Measurements from ENCODE around the gene TMEM255B.

Gene TMEM255B

GRCh38 chr13:113728571-113729054 lies 30.4 kb upstream of the TMEM255B start:
- Histone ChIP-seq H3K4me2 (no peak overlapping the region), H4K20me1 (peaks cover 19% of the 10 kb centered on the region; the same call in 1 of the 2 replicates), H3K27me3 (peaks cover 61% of the 10 kb centered on the region), H3K4me3 (no peak overlapping the region), H3K9ac (no peak overlapping the region), H3K9me3 (peaks cover 26% of the 10 kb centered on the region), H3K27ac (no peak overlapping the region), H3K36me3 (no peaks in the 10 kb centered on the region), H3K4me1 (peaks cover 25% of the 10 kb centered on the region)
- TF ChIP-seq Cebpa-rat (IDR thresholded peaks at IDR 0.05) = no peak

DNA sequence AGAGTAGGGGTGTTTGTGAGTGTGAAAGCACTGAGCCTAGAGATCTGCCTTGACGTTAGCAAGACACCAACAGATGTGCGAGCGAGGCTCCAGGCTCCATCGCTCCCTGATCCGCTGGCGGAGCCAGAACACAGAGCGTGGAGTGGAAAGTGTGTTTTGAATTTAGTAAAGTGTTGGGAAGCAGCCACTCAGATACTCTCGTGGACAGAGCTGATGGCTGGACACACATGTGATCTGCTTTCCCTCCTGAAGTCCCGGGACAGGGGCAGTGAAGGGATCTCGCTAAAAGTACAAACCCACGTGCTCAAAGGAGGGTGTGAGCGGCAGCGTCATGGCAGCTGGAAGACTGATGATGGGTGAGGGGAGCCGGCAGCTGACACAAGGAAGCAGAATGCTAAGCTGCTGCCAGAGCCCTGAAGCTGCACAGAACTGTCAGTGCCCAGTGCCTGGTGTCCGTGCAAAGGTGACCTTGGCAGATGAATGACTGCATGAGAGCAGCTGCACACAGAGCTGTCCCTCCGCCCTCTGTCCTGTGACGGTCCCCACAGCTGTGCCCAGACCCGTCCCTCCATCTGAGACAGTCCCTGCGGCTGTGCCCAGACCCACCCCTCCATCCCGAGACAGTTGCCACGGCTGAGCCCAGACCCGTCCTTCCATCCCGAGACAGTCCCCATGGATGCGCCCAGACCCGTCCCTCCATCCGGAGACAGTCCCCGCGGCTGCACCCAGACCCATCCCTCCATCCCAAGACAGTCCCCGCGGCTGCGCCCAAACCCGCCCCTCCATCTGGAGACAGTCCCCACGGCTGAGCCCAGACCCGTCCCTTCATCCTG lies 29.6 kb upstream of the TMEM255B start:
- Histone ChIP-seq H3K27me3 (peaks cover 61% of the 10 kb centered on the region), H3K9ac (no peak overlapping the region), H3K4me2 (no peak overlapping the region), H3K4me1 (peaks cover 33% of the 10 kb centered on the region), H3K36me3 (no peaks in the 10 kb centered on the region), H3K27ac (no peak overlapping the region), H4K20me1 (peaks cover 19% of the 10 kb centered on the region; the same call in 1 of the 2 replicates), H3K4me3 (no peak overlapping the region), H3K9me3 (peaks cover 26% of the 10 kb centered on the region)
- TF ChIP-seq Cebpa-rat (IDR thresholded peaks at IDR 0.05) = no peak

DNA sequence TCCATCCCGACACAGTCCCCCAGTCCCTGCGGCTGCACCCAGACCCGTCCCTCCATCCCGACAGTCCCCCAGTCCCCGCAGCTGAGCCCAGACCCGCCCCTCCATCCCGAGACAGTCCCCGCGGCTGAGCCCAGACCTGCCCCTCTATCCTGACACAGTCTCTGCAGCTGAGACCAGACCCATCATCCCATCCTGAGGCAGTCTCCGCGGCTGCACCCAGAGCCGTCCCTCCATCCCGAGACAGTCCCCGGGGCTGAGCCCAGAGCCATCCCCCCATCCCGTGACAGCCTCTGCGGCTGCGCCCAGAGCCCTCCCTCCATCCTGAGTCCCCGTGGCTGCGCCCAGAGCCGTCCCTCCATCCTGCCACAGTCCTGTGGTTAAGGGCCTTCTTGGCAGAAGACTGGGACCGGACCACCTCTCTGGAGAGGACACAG lies 28.8 kb upstream of the TMEM255B start:
- no peak overlapping the region for H3K9ac ChIP-seq
- H3K4me1 ChIP-seq = peaks cover 41% of the 10 kb centered on the region
- peaks cover 22% of the 10 kb centered on the region for H3K9me3 ChIP-seq
- no peaks in the 10 kb centered on the region for H3K36me3 ChIP-seq
- no peak for TF ChIP-seq Cebpa-rat (IDR thresholded peaks at IDR 0.05)
- H3K4me3 ChIP-seq = no peak overlapping the region
- H3K27me3 ChIP-seq = peaks cover 65% of the 10 kb centered on the region
- no peak overlapping the region for H3K4me2 ChIP-seq
- H3K27ac ChIP-seq = no peak overlapping the region
- H4K20me1 ChIP-seq = peaks cover 19% of the 10 kb centered on the region; the same call in 1 of the 2 replicates

DNA sequence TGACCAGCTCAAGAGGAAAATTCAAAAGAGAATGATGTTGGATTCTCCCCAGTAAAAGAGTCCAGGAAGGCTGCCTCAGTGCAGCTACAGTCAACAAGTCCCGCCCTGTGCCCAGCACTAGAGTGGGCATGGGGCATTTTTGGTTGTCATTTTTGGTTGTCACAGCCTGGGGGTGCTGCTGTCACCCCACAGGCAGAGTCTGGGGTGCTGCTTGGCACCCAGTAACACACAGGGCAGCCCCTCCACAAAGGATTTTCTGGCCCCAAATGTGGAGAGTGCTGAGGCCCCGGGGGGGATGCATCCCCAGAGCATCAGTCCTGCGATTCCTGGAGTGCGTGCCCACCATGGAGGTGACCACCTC lies 28.2 kb upstream of the TMEM255B start:
- no peak overlapping the region for H3K27ac ChIP-seq
- TF ChIP-seq Cebpa-rat (IDR thresholded peaks at IDR 0.05) = no peak
- no peak overlapping the region for H3K4me3 ChIP-seq
- H3K4me2 ChIP-seq = no peak overlapping the region
- no peaks in the 10 kb centered on the region for H3K36me3 ChIP-seq
- peaks cover 65% of the 10 kb centered on the region for H3K27me3 ChIP-seq
- peaks cover 47% of the 10 kb centered on the region for H3K4me1 ChIP-seq
- H3K9ac ChIP-seq = no peak overlapping the region
- H4K20me1 ChIP-seq = peaks cover 19% of the 10 kb centered on the region; the same call in 1 of the 2 replicates
- peaks cover 22% of the 10 kb centered on the region for H3K9me3 ChIP-seq

- H3K9me3 ChIP-seq = peaks cover 20% of the 10 kb centered on the region
- no peak overlapping the region for H3K4me3 ChIP-seq
- no peaks in the 10 kb centered on the region for H3K36me3 ChIP-seq
- no peak overlapping the region for H3K9ac ChIP-seq
- H3K27me3 ChIP-seq = peaks cover 65% of the 10 kb centered on the region
- peak overlapping the region; percentile 67 for H3K4me2 ChIP-seq
- H3K27ac ChIP-seq = no peak overlapping the region
- H3K4me1 ChIP-seq = peaks cover 54% of the 10 kb centered on the region
- peaks cover 19% of the 10 kb centered on the region; the same call in 1 of the 2 replicates for H4K20me1 ChIP-seq
- no peak for TF ChIP-seq Cebpa-rat (IDR thresholded peaks at IDR 0.05)
These were observed 27.5 kb upstream of the TMEM255B start for GRCh38 chr13:113731192-113732175.

DNA sequence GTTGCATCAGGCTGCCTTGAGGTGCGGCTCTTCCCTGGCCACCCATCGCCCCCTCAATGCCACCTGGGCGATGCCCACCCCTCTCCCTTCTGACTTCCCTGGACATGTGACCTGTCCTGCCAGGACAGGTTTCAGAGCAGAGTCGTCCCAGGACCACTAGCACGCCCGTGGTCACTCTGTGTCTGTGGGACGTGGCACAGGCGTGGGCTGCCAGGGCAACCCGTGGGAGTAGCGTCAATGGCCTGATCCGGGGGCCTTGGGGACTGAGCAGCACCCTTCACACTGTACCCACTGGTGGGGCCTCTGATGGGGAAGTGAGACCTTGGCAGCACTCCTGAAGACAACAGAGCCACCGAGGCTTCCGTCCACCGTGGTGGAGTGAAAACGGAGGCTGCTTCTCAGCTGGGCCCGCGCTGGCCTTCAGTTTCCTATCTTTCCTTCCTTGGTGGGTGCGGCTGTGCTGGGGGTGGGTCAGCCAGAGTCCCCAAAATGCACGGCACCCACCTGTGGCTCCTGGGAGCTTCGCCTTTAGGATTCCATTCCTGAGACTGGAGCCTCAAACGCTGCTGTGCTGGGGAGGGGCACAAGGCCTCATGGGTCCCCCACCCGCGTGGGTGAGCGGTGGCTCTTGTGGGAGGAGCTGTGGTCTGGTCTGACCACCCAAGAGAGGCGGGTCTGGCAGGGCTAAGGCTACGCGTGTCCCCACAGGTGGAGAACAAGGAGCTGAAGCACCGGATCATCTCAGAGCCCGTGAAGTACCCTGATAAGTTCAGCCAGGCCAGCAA lies 26.7 kb upstream of the TMEM255B start:
- Histone ChIP-seq H4K20me1 (peaks cover 19% of the 10 kb centered on the region; the same call in 1 of the 2 replicates), H3K36me3 (no peaks in the 10 kb centered on the region), H3K27ac (0 out of 2 replicates have a peak overlapping the region, but pooled peaks have one; percentile 13), H3K9ac (no peak overlapping the region), H3K27me3 (peaks cover 62% of the 10 kb centered on the region), H3K4me1 (peaks cover 61% of the 10 kb centered on the region), H3K4me2 (peak overlapping the region; percentile 67), H3K4me3 (no peak overlapping the region), H3K9me3 (peaks cover 12% of the 10 kb centered on the region)
- TF ChIP-seq Cebpa-rat (IDR thresholded peaks at IDR 0.05) = no peak

DNA sequence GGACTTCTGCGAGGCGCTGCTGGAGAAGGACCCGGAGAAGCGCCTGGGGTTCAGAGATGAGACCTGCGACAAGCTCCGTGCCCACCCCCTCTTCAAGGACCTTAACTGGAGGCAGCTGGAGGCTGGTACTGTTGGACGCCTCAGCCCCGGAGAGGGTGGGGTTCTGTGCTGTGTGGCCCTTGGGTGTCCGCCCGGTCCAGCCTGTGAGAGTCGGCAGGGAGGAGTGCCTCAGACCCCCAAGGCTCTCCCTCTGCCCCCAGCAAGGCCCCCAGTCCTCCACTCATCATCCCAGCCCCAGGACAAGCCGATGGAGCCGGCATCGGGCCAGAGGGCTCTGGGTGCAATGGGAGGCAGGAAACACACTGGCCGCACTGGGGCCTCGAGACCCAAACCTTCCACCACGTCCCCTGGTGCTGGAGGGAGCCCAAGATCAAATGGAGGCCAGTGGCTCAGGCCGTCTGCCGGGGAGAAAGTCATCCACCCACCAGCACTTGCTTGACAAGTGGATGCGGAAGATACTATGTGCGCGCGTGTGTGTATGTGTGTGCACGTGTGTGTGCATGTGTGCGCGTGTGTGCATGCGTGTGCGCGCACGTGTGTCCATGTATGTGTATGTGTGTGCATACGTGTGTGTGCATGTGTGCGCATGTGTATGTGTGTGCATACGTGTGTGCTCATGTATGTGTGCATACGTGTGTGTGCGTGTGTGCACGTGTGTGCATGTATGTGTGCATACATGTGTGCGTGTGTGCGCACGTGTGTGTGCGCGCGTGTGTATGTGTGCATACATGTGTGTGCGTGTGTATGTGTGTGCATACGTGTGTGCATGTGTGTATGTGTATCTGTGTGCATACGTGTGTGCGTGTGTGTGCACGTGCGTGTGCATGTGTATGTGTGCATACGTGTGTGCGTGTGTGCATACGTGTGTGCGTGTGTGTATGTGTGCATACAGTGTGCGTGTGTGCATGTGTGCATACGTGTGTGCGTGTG lies 25.8 kb upstream of the TMEM255B start:
- peaks cover 19% of the 10 kb centered on the region; the same call in 1 of the 2 replicates for H4K20me1 ChIP-seq
- H3K4me1 ChIP-seq = peaks cover 65% of the 10 kb centered on the region
- no peak for TF ChIP-seq Cebpa-rat (IDR thresholded peaks at IDR 0.05)
- no peak overlapping the region for H3K27ac ChIP-seq
- H3K4me3 ChIP-seq = no peak overlapping the region
- H3K9ac ChIP-seq = no peak overlapping the region
- peak overlapping the region; percentile 67 for H3K4me2 ChIP-seq
- peaks cover 62% of the 10 kb centered on the region for H3K27me3 ChIP-seq
- no peaks in the 10 kb centered on the region for H3K36me3 ChIP-seq
- peaks cover 4% of the 10 kb centered on the region; the same call in 1 of the 2 replicates for H3K9me3 ChIP-seq

Data from BLaER1 (cell line).